Measurements from ENCODE around the gene CTU2.

- TF ChIP-seq CTCF (conservative IDR thresholded peaks at IDR 0.05 in 1 of 2, IDR thresholded peaks at IDR 0.05 in 1 of 2; ENCODE audit: low read depth in 1 of 2, low read length in 2 of 2): no peak
- no peak for TF ChIP-seq EZH2 (IDR thresholded peaks at IDR 0.05; ENCODE audit: low read length, missing control alignments)
These were observed 27.9 kb upstream of the CTU2 start for GRCh38 chr16:88678224-88678979.

Data from fibroblast of lung (primary cell).